A549 treated with CpdA at 1 μM for 4 hours (cell line): Measurements from ENCODE around the gene KCTD13. TPM values are rescaled to one million over a fixed set of nuclear protein-coding genes. Genes with fewer than 3 reads are reported as not detected.

ENCODE experiments used
- total RNA-seq: library from RNA; stranded (reverse); fragments of 200-300 nt; extraction: Qiagen RNA extraction; gene quantifications from 5 replicates; pipeline ENCODE4 v1.2.3, GENCODE V29; 2022; ENCODE audit warnings: low read depth

Gene KCTD13
- 15.9 to 22.5 TPM (median 18.2 TPM) in 5 replicates for total RNA-seq

GRCh38 chr16:29925781-29926710 lies at the start of gene KCTD13:
KCTD13 (minus strand) TSS chr16:29926226; CDS start chr16:29926033, 193 bp downstream.

GRCh38 chr16:29973384-29974246 lies 47.6 kb upstream of the KCTD13 start, which contains the start of gene TAOK2:
TAOK2 (plus strand) TSS chr16:29973868; CDS start chr16:29977773, 3,905 bp downstream.

GRCh38 chr16:29961479-29962343 lies 35.7 kb upstream of the KCTD13 start, which contains the start of gene TMEM219:
TMEM219 (plus strand) TSS chr16:29962079; CDS start chr16:29963144, 1,065 bp downstream.

GRCh38 chr16:29900102-29900887 lies 25.7 kb downstream of the KCTD13 start, which contains the start of gene ASPHD1:
ASPHD1 (plus strand) TSS chr16:29900488; CDS start chr16:29900972, 484 bp downstream.

GRCh38 chr16:29899516-29900101 lies 26.4 kb downstream of the KCTD13 start, which contains the start of gene SEZ6L2:
SEZ6L2 (minus strand) TSS chr16:29899550; CDS start chr16:29899019, 531 bp downstream.

GRCh38 chr16:29862884-29863668 lies 63.0 kb downstream of the KCTD13 start, which contains the start of gene CDIPT:
CDIPT (minus strand) TSS chr16:29863226; CDS start chr16:29862857, 369 bp downstream.

Other genes with a start within 250 kb of the KCTD13 start
- gene QPRT, start 247.0 kb downstream of the KCTD13 start, total RNA-seq = 0.46 to 1.8 TPM (median 0.94 TPM) in 5 replicates
- gene C16orf54, start 180.2 kb downstream of the KCTD13 start, total RNA-seq = not detected in 5 replicates
- not detected in 5 replicates for gene ZG16, start 148.0 kb downstream of the KCTD13 start, total RNA-seq
- gene KIF22, start 135.5 kb downstream of the KCTD13 start, total RNA-seq = 81.9 to 103 TPM (median 93.7 TPM) in 5 replicates
- gene MAZ, start 119.7 kb downstream of the KCTD13 start, total RNA-seq = 155 to 199 TPM (median 183 TPM) in 5 replicates
- 0.26 to 0.54 TPM (median 0.46 TPM) in 5 replicates for gene PRRT2, start 114.0 kb downstream of the KCTD13 start, total RNA-seq
- gene PAGR1, start 110.1 kb downstream of the KCTD13 start, total RNA-seq = 41.2 to 51.3 TPM (median 48.8 TPM) in 5 replicates
- gene MVP, start 105.8 kb downstream of the KCTD13 start, total RNA-seq = 110 to 134 TPM (median 125 TPM) in 5 replicates
- gene CDIPT, start 63.0 kb downstream of the KCTD13 start, total RNA-seq = 63.2 to 108 TPM (median 103 TPM) in 5 replicates
- gene SEZ6L2, start 26.7 kb downstream of the KCTD13 start, total RNA-seq = 16.5 to 25.6 TPM (median 21.2 TPM) in 5 replicates
- 20.9 to 30.7 TPM (median 28.3 TPM) in 5 replicates for gene ASPHD1, start 25.7 kb downstream of the KCTD13 start, total RNA-seq
- 79.8 to 104 TPM (median 96.6 TPM) in 5 replicates for gene TMEM219, start 35.9 kb upstream of the KCTD13 start, total RNA-seq
- 27.9 to 37.1 TPM (median 33.4 TPM) in 5 replicates for gene TAOK2, start 47.6 kb upstream of the KCTD13 start, total RNA-seq
- 13.3 to 18.0 TPM (median 15.7 TPM) in 5 replicates for gene HIRIP3, start 69.4 kb upstream of the KCTD13 start, total RNA-seq
- 103 to 113 TPM (median 109 TPM) in 5 replicates for gene INO80E, start 70.0 kb upstream of the KCTD13 start, total RNA-seq
- 1.8 to 2.8 TPM (median 2.5 TPM) in 5 replicates for gene DOC2A, start 84.8 kb upstream of the KCTD13 start, total RNA-seq
- gene C16orf92, start 97.0 kb upstream of the KCTD13 start, total RNA-seq = not detected in 5 replicates
- gene TLCD3B, start 105.0 kb upstream of the KCTD13 start, total RNA-seq = 0.23 to 0.58 TPM (median 0.30 TPM) in 5 replicates
- gene ALDOA, start 139.5 kb upstream of the KCTD13 start, total RNA-seq = 1,596 to 1,951 TPM (median 1,926 TPM) in 5 replicates
- gene PPP4C, start 149.8 kb upstream of the KCTD13 start, total RNA-seq = 123 to 151 TPM (median 142 TPM) in 5 replicates
- gene TBX6, start 165.7 kb upstream of the KCTD13 start, total RNA-seq = 0.25 to 0.53 TPM (median 0.32 TPM) in 4 of 5 replicates, not detected in the other
- 5.4 to 13.2 TPM (median 10.2 TPM) in 5 replicates for gene YPEL3, start 170.0 kb upstream of the KCTD13 start, total RNA-seq
- gene GDPD3, start 187.3 kb upstream of the KCTD13 start, total RNA-seq = 1.2 to 2.2 TPM (median 2.0 TPM) in 5 replicates
- 31.6 to 37.3 TPM (median 34.5 TPM) in 5 replicates for gene MAPK3, start 197.0 kb upstream of the KCTD13 start, total RNA-seq